OCI-LY3 (cell line): ENCODE data around the gene CARD14.

ENCODE experiments used
- EZH2phosphoT487 ChIP-seq: fragments of 200-600 bp; shearing (Covaris generic); IDR thresholded peaks from 2 replicates; pipeline ENCODE4 v1.6.1; 2018; ENCODE audit warnings: antibody characterized with exemption, mixed run types, low read depth
- TF ChIP-seq, protein P1 (sequence below): fragments of 200-600, 300-600 bp; sonication (generic); IDR thresholded peaks from 2 replicates; pipeline ENCODE4 v1.5.1; 2014; ENCODE audit warnings: antibody characterized with exemption, low read length, low read depth

DNA sequence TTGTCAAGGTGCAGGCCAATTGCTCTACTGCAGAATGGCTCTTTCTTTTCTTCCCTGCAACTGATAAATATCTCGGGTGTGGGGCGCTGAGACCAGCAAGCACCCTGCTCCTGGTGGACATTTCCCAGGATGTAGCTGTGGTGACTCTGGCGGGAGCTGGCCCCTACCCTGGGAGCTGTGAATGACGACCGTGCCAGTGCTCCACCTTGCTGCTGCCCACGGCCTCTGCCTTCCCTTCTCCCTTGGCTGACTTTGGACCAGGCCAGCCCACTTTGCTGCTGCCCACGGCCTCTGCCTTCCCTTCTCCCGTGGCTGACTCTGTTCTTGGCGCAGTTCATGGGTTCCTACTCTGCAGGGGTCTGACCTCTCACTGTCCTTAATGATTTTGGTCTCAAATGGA is 16.1 kb downstream of the CARD14 start:
- TF ChIP-seq, protein P1, sequence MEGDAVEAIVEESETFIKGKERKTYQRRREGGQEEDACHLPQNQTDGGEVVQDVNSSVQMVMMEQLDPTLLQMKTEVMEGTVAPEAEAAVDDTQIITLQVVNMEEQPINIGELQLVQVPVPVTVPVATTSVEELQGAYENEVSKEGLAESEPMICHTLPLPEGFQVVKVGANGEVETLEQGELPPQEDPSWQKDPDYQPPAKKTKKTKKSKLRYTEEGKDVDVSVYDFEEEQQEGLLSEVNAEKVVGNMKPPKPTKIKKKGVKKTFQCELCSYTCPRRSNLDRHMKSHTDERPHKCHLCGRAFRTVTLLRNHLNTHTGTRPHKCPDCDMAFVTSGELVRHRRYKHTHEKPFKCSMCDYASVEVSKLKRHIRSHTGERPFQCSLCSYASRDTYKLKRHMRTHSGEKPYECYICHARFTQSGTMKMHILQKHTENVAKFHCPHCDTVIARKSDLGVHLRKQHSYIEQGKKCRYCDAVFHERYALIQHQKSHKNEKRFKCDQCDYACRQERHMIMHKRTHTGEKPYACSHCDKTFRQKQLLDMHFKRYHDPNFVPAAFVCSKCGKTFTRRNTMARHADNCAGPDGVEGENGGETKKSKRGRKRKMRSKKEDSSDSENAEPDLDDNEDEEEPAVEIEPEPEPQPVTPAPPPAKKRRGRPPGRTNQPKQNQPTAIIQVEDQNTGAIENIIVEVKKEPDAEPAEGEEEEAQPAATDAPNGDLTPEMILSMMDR: no peak
- no peak for TF ChIP-seq EZH2phosphoT487
